GM12892 (cell line): ENCODE measurements around the gene FXYD6.

Source experiments
- POLR2A ChIP-seq: IDR thresholded peaks from 2 replicates; pipeline ENCODE4 v1.6.1; 2011; ENCODE audit warnings: low read depth, low read length, control low read depth
- POLR2AphosphoS5 ChIP-seq: IDR thresholded peaks from 2 replicates; pipeline ENCODE4 v1.6.1; 2011; ENCODE audit warnings: low read depth, low read length, control low read depth
- TAF1 ChIP-seq: IDR thresholded peaks from 2 replicates; pipeline ENCODE4 v1.6.1; 2011; ENCODE audit warnings: low read depth, mild to moderate bottlenecking, control low read depth, low read length, borderline replicate concordance

- no peak for TF ChIP-seq POLR2AphosphoS5
- TF ChIP-seq POLR2A, result no peak
- TF ChIP-seq TAF1, result no peak
Observed at GRCh38 chr11:117874910-117875381, 1.5 kb downstream of the FXYD6 start.
